Sigmoid colon (tissue), 4 donors: ENCODE results near the gene USP49.

Experiments
- CTCF ChIP-seq, 4 experiments: fragments of 450-650 bp in 3 of 4; fragments of 200-600 bp in 1 of 4; IDR thresholded peaks; one replicate each; pipeline ENCODE4 v1.5.1; 2016 to 2019; ENCODE audit warnings: antibody characterized with exemption in 4 of 4, mild to moderate bottlenecking in 3 of 4, moderate library complexity in 2 of 4
- EP300 ChIP-seq, 4 donors: sonication (generic); formaldehyde crosslinking; IDR thresholded peaks; one replicate each; pipeline ENCODE4 v1.6.1; 2017; ENCODE audit warnings: antibody characterized with exemption in 4 of 4
- POLR2A ChIP-seq, 2 donors: fragments of 450-650 bp; IDR thresholded peaks; one replicate each; pipeline ENCODE4 v1.6.1; 2016; ENCODE audit warnings: antibody characterized with exemption in 2 of 2, mild to moderate bottlenecking in 2 of 2, moderate library complexity in 2 of 2

DNA sequence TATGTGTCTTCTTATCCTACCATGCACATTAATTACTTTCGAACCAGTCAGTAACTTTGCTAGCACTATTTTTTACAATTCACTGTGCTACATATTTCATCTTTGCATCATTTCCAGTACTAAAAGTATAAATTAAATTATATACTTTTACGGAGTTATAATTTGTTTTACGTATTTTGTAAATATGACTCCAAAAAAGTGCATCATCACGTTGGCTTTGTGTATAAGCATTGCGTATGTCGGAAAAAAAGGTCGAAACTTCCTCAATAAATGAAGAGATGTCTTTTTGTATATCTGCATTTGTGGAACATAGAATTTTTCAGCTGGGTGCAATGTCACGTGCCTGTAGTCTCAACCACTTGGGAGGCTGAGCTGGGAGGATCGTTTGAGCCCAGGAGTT, 52.0 kb downstream of the USP49 start:
- no peak for TF ChIP-seq CTCF (IDR thresholded peaks at IDR 0.05)
- no peak for TF ChIP-seq EP300 (IDR thresholded peaks at IDR 0.05)
- no peak for TF ChIP-seq POLR2A (IDR thresholded peaks at IDR 0.05)
